Keratinocyte (primary cell): ENCODE measurements around the gene THOC7. TPM values are rescaled to one million over a fixed set of nuclear protein-coding genes. Genes with fewer than 3 reads are reported as not detected.

ENCODE experiments used
- DNase-seq: peaks from one replicate; pipeline ENCODE4 v3.0.0-alpha.2; 2011; ENCODE audit warnings: low read depth, missing footprints, low spot score
- FAIRE-seq: peaks from 2 replicates; lab custom pipeline; 2011; peaks lifted over from hg19 to GRCh38; lab: Jason Lieb, UNC
- H2AFZ ChIP-seq: 2 replicates; pipeline ENCODE4 v1.6.0; 2012; ENCODE audit warnings: low read length, control low read depth, inconsistent platforms; ENCODE audit not compliant: control insufficient read depth
- H3K27ac ChIP-seq: 2 replicates; pipeline ENCODE4 v1.5.1; 2011; ENCODE audit warnings: low read length; ENCODE audit not compliant: control insufficient read depth, insufficient read depth
- H3K27me3 ChIP-seq: 3 replicates; pipeline ENCODE4 v1.6.0; 2011; ENCODE audit warnings: low read length; ENCODE audit not compliant: control insufficient read depth, insufficient read depth; ENCODE audit errors: extremely low read depth
- H3K36me3 ChIP-seq, 2 experiments: 2 replicates in 1 of 2; 3 replicates in 1 of 2; pipeline ENCODE4 v1.5.1; 2011; ENCODE audit warnings: low read length in 2 of 2, mild to moderate bottlenecking in 1 of 2; ENCODE audit not compliant: control insufficient read depth in 2 of 2, insufficient read depth in 2 of 2; ENCODE audit errors: extremely low read depth in 1 of 2
- H3K4me1 ChIP-seq: 3 replicates; pipeline ENCODE4 v1.5.1; 2011; ENCODE audit warnings: low read length; ENCODE audit not compliant: control insufficient read depth, insufficient read depth; ENCODE audit errors: extremely low read depth
- H3K4me2 ChIP-seq: 3 replicates; pipeline ENCODE4 v1.6.0; 2011; ENCODE audit warnings: low read depth, low read length; ENCODE audit not compliant: control insufficient read depth, insufficient read depth; ENCODE audit errors: extremely low read depth
- H3K4me3 ChIP-seq, 3 experiments: fragments of 200-600 bp in 1 of 3; sonication (generic) in 1 of 3; 2 replicates in 2 of 3; 3 replicates in 1 of 3; pipeline ENCODE4 v1.5.1; 2011 to 2016; ENCODE audit warnings: low read length in 3 of 3, mild to moderate bottlenecking in 3 of 3, control low read depth in 2 of 3, inconsistent platforms in 1 of 3, low read depth in 1 of 3, mixed read lengths in 1 of 3, mixed run types in 1 of 3, moderate library complexity in 1 of 3; ENCODE audit not compliant: control insufficient read depth in 2 of 3, insufficient read depth in 2 of 3; ENCODE audit errors: extremely low read depth in 1 of 3
- H3K79me2 ChIP-seq: 2 replicates; pipeline ENCODE4 v1.6.0; 2012; ENCODE audit warnings: low read length; ENCODE audit not compliant: control insufficient read depth, insufficient read depth
- H3K9ac ChIP-seq: 3 replicates; pipeline ENCODE4 v1.6.0; 2011; ENCODE audit warnings: low read length; ENCODE audit not compliant: control insufficient read depth, insufficient read depth; ENCODE audit errors: extremely low read depth
- H3K9me1 ChIP-seq: 3 replicates; pipeline ENCODE4 v1.6.0; 2011; ENCODE audit warnings: low read length; ENCODE audit not compliant: control insufficient read depth, insufficient read depth; ENCODE audit errors: extremely low read depth
- H3K9me3 ChIP-seq: 2 replicates; pipeline ENCODE4 v1.5.1; 2012; ENCODE audit warnings: low read depth, low read length; ENCODE audit not compliant: control insufficient read depth
- H4K20me1 ChIP-seq: 3 replicates; pipeline ENCODE4 v1.6.0; 2011; ENCODE audit warnings: low read length; ENCODE audit not compliant: control insufficient read depth, insufficient read depth; ENCODE audit errors: extremely low read depth
- CTCF ChIP-seq, 3 experiments: IDR thresholded peaks in 1 of 3; conservative IDR thresholded peaks in 1 of 3; optimal IDR thresholded peaks in 1 of 3; 2 replicates in 2 of 3; 3 replicates in 1 of 3; pipeline versions ENCODE3 to v1.5.1; 2011; ENCODE audit warnings: low read length in 3 of 3, mild to moderate bottlenecking in 3 of 3, moderate library complexity in 2 of 3, control low read depth in 1 of 3, inconsistent platforms in 1 of 3; ENCODE audit not compliant: insufficient read depth in 2 of 3; ENCODE audit errors: extremely low read depth in 1 of 3
- EZH2 ChIP-seq: IDR thresholded peaks from one replicate; pipeline ENCODE4 v1.6.1; 2012; ENCODE audit warnings: inconsistent platforms, mild to moderate bottlenecking, low read length, moderate library complexity
- dilution Hi-C: fragments of 300-500 bp; cut with MboI; formaldehyde crosslinking; loops from one replicate; pipeline ENCODE4 v1.7.0; 2020; ENCODE audit warnings: low sequenced_read_pairs; ENCODE audit not compliant: extremely low pct_ligation_motif_present
- polyA plus RNA-seq, 5 experiments: library from polyadenylated mRNA; depleted of rRNA in 3 of 5; stranded (reverse) in 3 of 5; stranded (forward) in 1 of 5; unstranded in 1 of 5; fragments of >200 nt; gene quantifications; 1 replicate in 1 of 5; 2 replicates in 3 of 5; 3 replicates in 1 of 5; pipeline versions ENCODE4 v1.2.1 to v1.2.3, GENCODE V29; 2011 to 2012; ENCODE audit warnings: missing spikeins in 2 of 5, low read depth in 1 of 5, low replicate concordance in 1 of 5

THOC7 gene
- polyA plus RNA-seq, 1 donor (not counting 4 experiments of a cell fraction or from before 2014, with no cell fraction given): 131 TPM

- no peak overlapping the region for H3K27ac ChIP-seq
- no peak for DNase-seq
- peaks cover 17% of the 10 kb centered on the region for H3K4me1 ChIP-seq
- no peak overlapping the region for H3K4me3 ChIP-seq
- H4K20me1 ChIP-seq: no peaks in the 10 kb centered on the region
- H3K36me3 ChIP-seq: no peaks in the 10 kb centered on the region
- no peak for FAIRE-seq
- dilution Hi-C loops: no loop called here
- H3K4me2 ChIP-seq: no peak overlapping the region
- H3K9me1 ChIP-seq: peaks cover 2% of the 10 kb centered on the region
- no peak for TF ChIP-seq EZH2
- peak in 1 of 3 experiments; percentile 6 for TF ChIP-seq CTCF (optimal IDR thresholded peaks at IDR 0.05 in 1 of 3, IDR thresholded peaks at IDR 0.05 in 1 of 3, conservative IDR thresholded peaks at IDR 0.05 in 1 of 3; ENCODE audit: extremely low read depth in 1 of 3, insufficient read depth in 2 of 3, low read length in 3 of 3)
- H3K9me3 ChIP-seq: no peaks in the 10 kb centered on the region
- no peak overlapping the region for H2AFZ ChIP-seq
- H3K27me3 ChIP-seq: no peaks in the 10 kb centered on the region
- no peak overlapping the region for H3K9ac ChIP-seq
- peaks cover 5% of the 10 kb centered on the region for H3K79me2 ChIP-seq
Observed at GRCh38 chr3:63908081-63908736, 44.6 kb upstream of the THOC7 start.

GRCh38 chr3:63905731-63906620 is 42.4 kb upstream of the THOC7 start:
- Histone ChIP-seq H4K20me1 (no peaks in the 10 kb centered on the region), H3K36me3 (no peaks in the 10 kb centered on the region), H3K4me2 (no peak overlapping the region), H3K27ac (no peak overlapping the region), H3K9ac (no peak overlapping the region), H3K27me3 (no peaks in the 10 kb centered on the region), H3K9me1 (peaks cover 2% of the 10 kb centered on the region), H2AFZ (no peak overlapping the region), H3K9me3 (no peaks in the 10 kb centered on the region), H3K4me1 (peaks cover 12% of the 10 kb centered on the region), H3K4me3 (no peak overlapping the region), H3K79me2 (peaks cover 7% of the 10 kb centered on the region)
- dilution Hi-C loops: no loop called here
- DNase-seq: no peak
- peak; percentile 77 for FAIRE-seq
- no peak for TF ChIP-seq CTCF (optimal IDR thresholded peaks at IDR 0.05 in 1 of 3, IDR thresholded peaks at IDR 0.05 in 1 of 3, conservative IDR thresholded peaks at IDR 0.05 in 1 of 3; ENCODE audit: extremely low read depth in 1 of 3, insufficient read depth in 2 of 3, low read length in 3 of 3)
- TF ChIP-seq EZH2: no peak
